Bronchial epithelial cell (primary cell): ENCODE data around the gene SPAG16. TPM values are rescaled to one million over a fixed set of nuclear protein-coding genes. Genes with fewer than 3 reads are reported as not detected.

Experiments used
- DNase-seq: peaks from one replicate; pipeline ENCODE4 v3.0.0-alpha.2; 2010; ENCODE audit warnings: low read depth
- FAIRE-seq: peaks from 2 replicates; lab custom pipeline; 2011; peaks lifted over from hg19 to GRCh38; lab: Jason Lieb, UNC
- H3K27me3 ChIP-seq: 2 replicates; pipeline ENCODE4 v1.5.1; 2011; ENCODE audit warnings: low read length; ENCODE audit not compliant: control insufficient read depth, insufficient read depth
- H3K36me3 ChIP-seq: 2 replicates; pipeline ENCODE4 v1.5.1; 2011; ENCODE audit warnings: low read length; ENCODE audit not compliant: control insufficient read depth, insufficient read depth
- H3K4me3 ChIP-seq: 2 replicates; pipeline ENCODE4 v1.5.1; 2011; ENCODE audit warnings: mild to moderate bottlenecking, low read depth, low read length, control low read depth
- total RNA-seq: library from RNA; depleted of rRNA; stranded (reverse); fragments of >200 nt; gene quantifications from 2 replicates; pipeline ENCODE4 v1.2.1, GENCODE V29; 2014
- TF ChIP-seq, protein P1 (sequence below): IDR thresholded peaks from 2 replicates; pipeline ENCODE4 v1.5.1; 2011; ENCODE audit warnings: mild to moderate bottlenecking, moderate library complexity, low read length, control low read depth, inconsistent platforms; ENCODE audit not compliant: insufficient read depth, severe bottlenecking

SPAG16 gene
- total RNA-seq, 1 donor from 2014 or later: 10.8 TPM

- FAIRE-seq (no peak), DNase-seq (peak; percentile 5)
- no peaks in the 10 kb centered on the region for H3K36me3 ChIP-seq
- H3K27me3 ChIP-seq: no peaks in the 10 kb centered on the region
- TF ChIP-seq, protein P1, sequence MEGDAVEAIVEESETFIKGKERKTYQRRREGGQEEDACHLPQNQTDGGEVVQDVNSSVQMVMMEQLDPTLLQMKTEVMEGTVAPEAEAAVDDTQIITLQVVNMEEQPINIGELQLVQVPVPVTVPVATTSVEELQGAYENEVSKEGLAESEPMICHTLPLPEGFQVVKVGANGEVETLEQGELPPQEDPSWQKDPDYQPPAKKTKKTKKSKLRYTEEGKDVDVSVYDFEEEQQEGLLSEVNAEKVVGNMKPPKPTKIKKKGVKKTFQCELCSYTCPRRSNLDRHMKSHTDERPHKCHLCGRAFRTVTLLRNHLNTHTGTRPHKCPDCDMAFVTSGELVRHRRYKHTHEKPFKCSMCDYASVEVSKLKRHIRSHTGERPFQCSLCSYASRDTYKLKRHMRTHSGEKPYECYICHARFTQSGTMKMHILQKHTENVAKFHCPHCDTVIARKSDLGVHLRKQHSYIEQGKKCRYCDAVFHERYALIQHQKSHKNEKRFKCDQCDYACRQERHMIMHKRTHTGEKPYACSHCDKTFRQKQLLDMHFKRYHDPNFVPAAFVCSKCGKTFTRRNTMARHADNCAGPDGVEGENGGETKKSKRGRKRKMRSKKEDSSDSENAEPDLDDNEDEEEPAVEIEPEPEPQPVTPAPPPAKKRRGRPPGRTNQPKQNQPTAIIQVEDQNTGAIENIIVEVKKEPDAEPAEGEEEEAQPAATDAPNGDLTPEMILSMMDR: no peak
- no peak overlapping the region for H3K4me3 ChIP-seq
Observed at GRCh38 chr2:214261683-214262082, 977.4 kb downstream of the SPAG16 start.

DNA sequence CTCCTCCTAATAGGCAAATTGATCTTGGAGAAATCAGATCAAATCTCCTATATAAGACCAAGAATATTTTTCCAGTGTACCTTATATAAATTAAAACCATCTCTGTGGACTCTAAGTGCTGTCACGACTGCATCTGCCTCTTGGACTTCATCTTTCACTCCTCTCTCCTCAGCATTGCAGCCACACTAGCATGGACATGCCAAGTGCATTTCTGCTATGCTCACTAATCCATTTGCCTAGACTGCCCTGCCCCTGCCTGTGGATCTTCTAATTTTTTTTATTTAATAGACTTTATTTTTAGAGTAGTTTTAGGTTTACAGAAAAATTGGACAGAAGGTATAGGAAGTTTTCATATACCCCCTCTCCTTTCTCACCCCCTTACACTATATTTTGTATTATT is 979.9 kb downstream of the SPAG16 start:
- peak; percentile 7 for DNase-seq
- Histone ChIP-seq H3K27me3 (no peaks in the 10 kb centered on the region), H3K4me3 (no peak overlapping the region), H3K36me3 (no peaks in the 10 kb centered on the region)
- no peak for FAIRE-seq
- TF ChIP-seq, protein P1: no peak

- no peaks in the 10 kb centered on the region for H3K36me3 ChIP-seq
- FAIRE-seq (no peak), DNase-seq (no peak)
- H3K4me3 ChIP-seq: no peak overlapping the region
- TF ChIP-seq, protein P1: no peak
- H3K27me3 ChIP-seq: no peaks in the 10 kb centered on the region
Observed at GRCh38 chr2:214265991-214266489, 981.8 kb downstream of the SPAG16 start.

DNA sequence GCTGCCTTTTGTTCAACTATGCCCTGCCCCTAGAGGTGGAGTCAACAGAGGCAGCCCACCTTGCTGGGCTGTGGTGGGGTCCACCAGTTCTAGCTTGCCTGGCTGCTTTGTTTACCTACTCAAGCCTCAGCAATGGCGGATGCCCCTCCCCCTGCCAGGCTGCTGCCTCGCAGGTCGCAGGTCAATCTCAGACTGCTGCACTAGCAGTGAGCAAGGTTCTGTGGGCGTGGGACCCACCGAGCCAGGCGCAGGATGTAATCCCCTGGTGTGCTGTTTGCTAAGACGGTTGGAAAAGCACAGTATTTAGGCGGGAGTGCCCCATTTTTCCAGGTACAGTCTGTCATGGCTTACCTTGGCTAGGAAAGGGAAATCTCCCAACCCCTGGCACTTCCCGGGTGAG is 993.6 kb downstream of the SPAG16 start:
- DNase-seq (no peak), FAIRE-seq (no peak)
- H3K36me3 ChIP-seq: no peaks in the 10 kb centered on the region
- TF ChIP-seq, protein P1: no peak
- H3K4me3 ChIP-seq: no peak overlapping the region
- no peaks in the 10 kb centered on the region for H3K27me3 ChIP-seq

DNA sequence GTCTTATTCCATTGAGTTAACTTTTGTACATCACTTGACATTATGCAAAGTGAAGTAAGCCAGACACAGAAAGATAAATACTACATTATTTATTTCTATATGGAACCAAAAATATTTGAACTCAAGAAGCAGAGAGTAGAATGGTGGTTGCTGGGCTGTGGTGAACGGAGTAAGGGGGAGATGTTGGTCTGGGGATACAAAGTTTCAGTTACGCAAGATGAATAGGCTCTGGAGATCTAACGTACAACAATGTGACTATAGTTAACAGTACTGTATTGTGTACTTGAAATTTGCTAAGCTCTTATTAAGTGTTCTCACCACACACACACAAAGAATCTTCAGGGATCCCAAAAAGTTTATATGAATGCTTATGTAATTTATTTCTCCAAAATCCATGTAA is 1001.7 kb downstream of the SPAG16 start:
- H3K36me3 ChIP-seq: no peaks in the 10 kb centered on the region
- no peaks in the 10 kb centered on the region for H3K27me3 ChIP-seq
- no peak overlapping the region for H3K4me3 ChIP-seq
- DNase-seq: no peak
- TF ChIP-seq, protein P1: no peak
- FAIRE-seq: no peak

GRCh38 chr2:214293593-214293992 is 1009.3 kb downstream of the SPAG16 start:
- DNase-seq (no peak), FAIRE-seq (no peak)
- Histone ChIP-seq H3K4me3 (no peak overlapping the region), H3K36me3 (no peaks in the 10 kb centered on the region), H3K27me3 (no peaks in the 10 kb centered on the region)
- TF ChIP-seq, protein P1: no peak
